Calu3 (cell line): ENCODE data around the gene GALNTL6. TPM values are rescaled to one million over a fixed set of nuclear protein-coding genes. Genes with fewer than 3 reads are reported as not detected.

Experiments used
- BruUV-seq: library from RNA; stranded (reverse); fragments of 400-500 nt; replicated peaks from 2 replicates; lab custom pipeline; 2021; lab: Mats Ljungman, UMichigan
- CTCF ChIA-PET: fragments of 300-600 bp; sonication (Branson Sonifier 250); formaldehyde crosslinking; loops from one replicate; lab custom pipeline; 2022; ENCODE audit warnings: antibody characterized with exemption; lab: Charles Lee
- DNase-seq: peaks from one replicate; pipeline ENCODE4 v3.0.0; 2022
- H3K27ac Mint-ChIP-seq: one replicate; pipeline ENCODE4 v1.8.0; 2022; ENCODE audit warnings: mixed read lengths; ENCODE audit not compliant: unreplicated experiment
- H3K27me3 Mint-ChIP-seq: one replicate; pipeline ENCODE4 v1.8.0; 2022; ENCODE audit warnings: mixed read lengths; ENCODE audit not compliant: unreplicated experiment
- H3K36me3 Mint-ChIP-seq: one replicate; pipeline ENCODE4 v1.8.0; 2022; ENCODE audit warnings: mild to moderate bottlenecking, moderate library complexity, mixed read lengths; ENCODE audit not compliant: insufficient read depth, unreplicated experiment
- H3K4me1 Mint-ChIP-seq: one replicate; pipeline ENCODE4 v1.8.0; 2022; ENCODE audit warnings: mild to moderate bottlenecking, low read depth, mixed read lengths; ENCODE audit not compliant: unreplicated experiment
- H3K4me3 Mint-ChIP-seq: one replicate; pipeline ENCODE4 v1.8.0; 2022; ENCODE audit warnings: mild to moderate bottlenecking, low read depth, moderate library complexity, mixed read lengths; ENCODE audit not compliant: unreplicated experiment
- H3K9me3 Mint-ChIP-seq: one replicate; pipeline ENCODE4 v1.8.0; 2022; ENCODE audit warnings: low read depth, mixed read lengths; ENCODE audit not compliant: unreplicated experiment
- CTCF ChIP-seq: fragments of 200-600 bp; IDR thresholded peaks from one replicate; pipeline ENCODE4 v1.8.0; 2022; ENCODE audit warnings: antibody characterized with exemption; ENCODE audit not compliant: unreplicated experiment
- intact Hi-C: fragments of 100-400 bp; cut with micrococcal nuclease; formaldehyde crosslinking; loops from one replicate; pipeline ENCODE4 v1.10.0; 2022; ENCODE audit not compliant: unreplicated experiment
- total RNA-seq: library from RNA; stranded (reverse); gene quantifications from 2 replicates; pipeline ENCODE4 v1.2.3, GENCODE V29; 2022

GALNTL6 gene
- total RNA-seq, 1 experiment from 2014 or later, result not detected

DNA sequence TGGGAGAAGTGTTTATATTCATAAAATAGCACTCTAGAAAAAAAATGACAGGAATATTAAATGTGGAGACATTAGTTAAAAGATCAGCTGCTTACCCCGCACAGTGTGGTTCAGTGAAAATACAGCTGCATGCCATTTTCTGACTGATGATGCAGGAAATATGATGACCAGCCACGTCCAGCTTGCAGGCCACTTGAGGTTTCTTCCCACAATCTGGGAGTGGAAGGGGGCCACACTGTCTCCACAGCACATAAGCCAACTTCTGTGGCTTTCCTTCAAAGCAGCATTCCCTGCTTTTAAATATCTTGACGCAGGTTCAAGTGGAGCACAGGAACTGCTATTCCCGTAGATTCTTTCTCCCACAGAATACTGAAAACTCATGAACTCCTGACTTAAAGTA, 1182.0 kb downstream of the GALNTL6 start:
- no TSS peak for BruUV-seq
- CTCF ChIA-PET, result no interaction called here
- TF ChIP-seq CTCF, result no peak
- H3K9me3 Mint-ChIP-seq, result no peaks in the 10 kb centered on the region
- no peak overlapping the region for H3K4me3 Mint-ChIP-seq
- no peaks in the 10 kb centered on the region for H3K27me3 Mint-ChIP-seq
- no peak for DNase-seq
- peaks cover 11% of the 10 kb centered on the region for H3K4me1 Mint-ChIP-seq
- H3K36me3 Mint-ChIP-seq, result no peaks in the 10 kb centered on the region
- no peak overlapping the region for H3K27ac Mint-ChIP-seq
- intact Hi-C loops, result no loop called here

DNA sequence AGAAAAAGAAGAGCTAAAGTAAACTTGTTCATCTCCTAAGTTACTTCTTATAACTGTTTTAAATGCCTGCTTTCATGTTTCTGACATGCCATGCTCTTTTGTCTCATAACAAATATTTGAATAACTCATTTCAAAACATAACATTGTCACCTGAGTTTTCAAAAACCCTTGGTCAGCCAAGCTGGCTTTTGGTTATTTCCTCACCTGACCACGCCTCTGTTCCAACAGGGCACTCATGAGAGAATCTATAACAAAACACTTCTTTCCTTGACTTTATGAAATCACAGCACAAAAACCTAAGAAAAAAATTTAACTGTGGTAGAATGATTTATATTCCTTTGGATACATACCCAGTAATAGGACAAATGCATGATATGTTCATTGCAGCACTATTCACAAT, 1182.5 kb downstream of the GALNTL6 start:
- Mint-ChIP-seq H3K9me3 (no peaks in the 10 kb centered on the region), H3K36me3 (no peaks in the 10 kb centered on the region), H3K4me3 (no peak overlapping the region), H3K4me1 (peaks cover 11% of the 10 kb centered on the region), H3K27ac (no peak overlapping the region), H3K27me3 (no peaks in the 10 kb centered on the region)
- BruUV-seq, result no TSS peak
- intact Hi-C loops, result no loop called here
- TF ChIP-seq CTCF, result no peak
- no peak for DNase-seq
- CTCF ChIA-PET, result no interaction called here

DNA sequence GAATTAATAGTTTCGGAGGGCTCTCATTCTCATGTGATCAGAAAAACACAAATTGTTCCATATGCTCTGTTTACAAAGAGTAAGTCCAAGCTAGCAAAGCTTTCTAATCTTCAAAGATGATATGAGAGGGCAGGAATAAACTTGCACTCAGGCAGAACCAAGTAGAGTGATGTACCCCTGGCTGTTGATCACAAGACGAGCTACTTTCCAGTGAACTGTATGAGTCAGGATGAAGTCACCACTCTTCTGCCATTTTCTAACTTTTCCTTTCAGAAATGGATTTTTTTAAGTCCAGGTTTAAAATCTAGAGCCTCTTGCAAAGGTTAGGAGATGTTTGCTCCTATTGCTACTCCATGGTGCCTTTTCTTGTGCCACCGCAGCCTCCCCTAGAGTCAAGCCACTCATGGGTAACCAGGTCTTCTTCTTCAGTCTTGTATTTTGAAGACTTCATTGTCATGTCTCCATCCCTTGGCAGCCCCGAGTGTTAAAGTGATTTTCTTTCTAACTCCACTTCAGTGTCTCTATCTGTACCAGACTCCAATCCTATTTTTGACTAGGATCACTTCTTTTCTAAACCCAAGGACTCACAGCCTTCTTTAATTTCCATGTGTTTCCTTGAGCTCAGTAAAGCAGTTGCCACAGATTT, 1183.5 kb downstream of the GALNTL6 start:
- intact Hi-C loops, result no loop called here
- H3K4me1 Mint-ChIP-seq, result peaks cover 11% of the 10 kb centered on the region
- CTCF ChIA-PET, result no interaction called here
- no peaks in the 10 kb centered on the region for H3K9me3 Mint-ChIP-seq
- DNase-seq, result no peak
- no TSS peak for BruUV-seq
- TF ChIP-seq CTCF, result no peak
- no peak overlapping the region for H3K4me3 Mint-ChIP-seq
- no peaks in the 10 kb centered on the region for H3K36me3 Mint-ChIP-seq
- no peaks in the 10 kb centered on the region for H3K27me3 Mint-ChIP-seq
- H3K27ac Mint-ChIP-seq, result no peak overlapping the region

DNA sequence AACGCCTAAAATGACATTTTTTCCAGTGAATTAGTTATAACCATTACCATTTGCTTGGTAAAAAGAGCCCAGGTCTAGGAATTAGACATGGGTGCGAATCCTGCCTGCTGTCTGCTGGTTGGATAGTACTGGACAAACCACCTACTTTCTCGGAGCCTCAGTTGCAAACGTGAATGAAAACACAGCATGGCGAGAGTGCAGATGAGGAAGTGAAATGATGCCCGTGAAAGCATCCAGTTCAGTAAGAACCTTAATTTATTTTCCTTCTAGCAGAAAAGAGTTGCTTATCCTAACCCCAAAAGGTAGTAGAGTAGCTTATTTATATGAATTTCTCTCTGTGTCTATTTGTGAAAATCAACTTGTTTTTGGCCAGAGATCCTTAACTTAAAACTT, 1184.0 kb downstream of the GALNTL6 start:
- CTCF ChIA-PET, result no interaction called here
- no peak overlapping the region for H3K27ac Mint-ChIP-seq

More for the DNA sequence above, 1184.0 kb downstream of the GALNTL6 start:
- intact Hi-C loops, result no loop called here
- peaks cover 11% of the 10 kb centered on the region for H3K4me1 Mint-ChIP-seq
- H3K4me3 Mint-ChIP-seq, result no peak overlapping the region
- H3K36me3 Mint-ChIP-seq, result no peaks in the 10 kb centered on the region
- H3K27me3 Mint-ChIP-seq, result no peaks in the 10 kb centered on the region
- H3K9me3 Mint-ChIP-seq, result no peaks in the 10 kb centered on the region
- DNase-seq, result no peak
- no peak for TF ChIP-seq CTCF
- no TSS peak for BruUV-seq
